GM19025 (cell line): ENCODE results near the gene SYNJ2.

ENCODE experiments used
- ATAC-seq: cut with Tn5 transposase; IDR thresholded peaks from one replicate; pipeline ENCODE4 v1.9.1; 2021; ENCODE audit warnings: mild to moderate bottlenecking, low read depth, moderate library complexity; ENCODE audit not compliant: unreplicated experiment

Gene SYNJ2

DNA sequence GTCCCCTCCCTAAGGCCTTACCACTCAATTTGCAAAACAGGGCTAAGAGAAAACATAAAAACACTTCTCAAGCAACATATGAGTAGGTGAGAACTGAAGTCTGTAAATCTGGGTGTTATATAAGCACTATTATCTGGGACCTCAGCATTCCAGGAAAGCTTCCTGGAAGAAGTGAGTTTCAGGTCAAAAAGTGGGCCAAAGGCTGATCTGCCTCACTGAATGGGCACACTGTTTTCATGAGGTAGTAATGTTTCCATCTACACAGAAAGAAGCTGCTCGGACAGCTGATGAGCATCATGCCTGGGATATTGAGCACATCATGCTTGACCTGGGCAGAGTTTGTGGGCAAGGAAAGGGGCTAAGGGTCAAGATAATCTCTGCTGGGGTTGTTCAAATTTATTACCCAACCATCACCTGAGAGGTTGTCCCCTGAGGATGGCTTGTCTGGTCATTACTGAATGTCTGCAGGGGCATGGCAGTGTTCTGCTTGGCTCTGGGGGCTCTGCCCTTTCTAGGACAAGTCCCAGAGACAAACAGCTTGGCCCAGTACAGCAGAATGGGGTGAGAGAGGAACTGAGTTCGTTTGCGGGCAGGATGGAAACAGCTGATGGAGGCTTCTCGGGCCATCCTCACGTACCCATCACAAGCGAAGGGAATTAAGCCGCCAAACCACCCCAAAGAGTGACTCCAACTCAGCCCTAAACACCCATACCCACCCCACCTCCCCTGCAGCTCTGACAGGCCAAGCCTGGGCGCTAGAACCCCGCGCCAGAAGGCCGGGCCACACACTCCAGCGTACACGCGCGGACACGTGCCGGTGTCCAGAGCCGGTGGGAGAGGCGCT is 1.2 kb upstream of the SYNJ2 start:
- peak; percentile 20 for ATAC-seq

DNA sequence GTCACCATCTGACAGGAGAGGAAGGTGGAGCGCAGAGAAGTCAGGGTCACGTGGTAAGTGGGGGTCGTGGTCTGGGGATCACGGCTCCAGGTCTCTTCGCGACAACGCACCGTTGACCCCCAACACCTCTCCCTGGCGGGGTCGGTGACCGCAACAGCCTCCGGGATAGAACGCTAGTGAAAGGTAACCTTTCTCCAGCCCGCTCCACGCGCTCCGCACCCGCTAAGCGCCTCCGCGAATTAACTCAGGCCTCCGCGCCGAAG is 600 bp upstream of the SYNJ2 start:
- ATAC-seq: no peak

- peak; percentile 26 for ATAC-seq
Measured at GRCh38 chr6:157982102-157982562, 469 bp downstream of the SYNJ2 start.

DNA sequence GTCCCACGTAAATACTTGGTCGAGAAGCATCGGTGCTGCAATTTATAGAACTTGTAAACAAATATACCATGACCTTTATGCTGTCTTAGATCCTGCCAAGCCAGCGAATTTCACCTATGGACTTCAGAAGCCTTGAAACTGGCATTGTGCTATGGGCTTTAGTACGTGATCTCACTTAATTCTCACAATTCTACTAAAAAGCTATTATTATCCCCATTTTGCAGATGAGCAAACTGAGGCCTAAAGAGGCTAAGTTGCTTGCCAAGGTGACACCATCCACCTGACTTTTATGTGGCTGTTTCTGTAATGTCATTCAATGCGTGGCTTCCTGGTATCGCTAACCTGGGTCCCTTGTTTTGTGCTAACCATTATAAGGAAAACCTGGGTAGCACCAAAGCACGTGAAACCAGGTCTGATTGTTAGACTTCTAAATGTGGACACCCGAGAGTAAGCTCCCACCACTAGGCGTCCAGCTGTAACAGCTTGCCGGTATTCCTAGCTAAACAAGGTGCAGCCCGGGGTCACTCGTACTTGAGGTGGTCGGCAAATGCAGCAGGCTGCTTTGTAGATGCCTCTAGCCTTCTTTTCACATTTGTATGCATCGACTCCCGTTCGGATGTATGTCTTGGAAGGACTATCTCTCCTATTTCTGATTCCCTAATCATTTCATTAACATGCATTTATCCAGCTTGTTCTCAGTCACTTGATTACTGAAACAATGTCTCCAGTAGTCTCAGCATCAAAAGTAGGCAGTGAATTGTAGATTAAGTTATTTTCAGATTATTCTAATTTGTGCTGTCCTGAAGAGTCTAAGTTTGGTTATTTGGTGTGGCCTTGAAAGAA is 1.1 kb downstream of the SYNJ2 start:
- no peak for ATAC-seq

- ATAC-seq: no peak
Measured at GRCh38 chr6:157983406-157984119, 1.9 kb downstream of the SYNJ2 start.

- ATAC-seq: no peak
Measured at GRCh38 chr6:157984128-157984527, 2.5 kb downstream of the SYNJ2 start.

- ATAC-seq: no peak
Measured at GRCh38 chr6:157984686-157985225, 3.1 kb downstream of the SYNJ2 start.

- ATAC-seq: no peak
Measured at GRCh38 chr6:157985378-157986155, 3.9 kb downstream of the SYNJ2 start.

- ATAC-seq: no peak
Measured at GRCh38 chr6:157987788-157988699, 6.4 kb downstream of the SYNJ2 start.

GRCh38 chr6:157988700-157989063 is 7.0 kb downstream of the SYNJ2 start:
- ATAC-seq: no peak

DNA sequence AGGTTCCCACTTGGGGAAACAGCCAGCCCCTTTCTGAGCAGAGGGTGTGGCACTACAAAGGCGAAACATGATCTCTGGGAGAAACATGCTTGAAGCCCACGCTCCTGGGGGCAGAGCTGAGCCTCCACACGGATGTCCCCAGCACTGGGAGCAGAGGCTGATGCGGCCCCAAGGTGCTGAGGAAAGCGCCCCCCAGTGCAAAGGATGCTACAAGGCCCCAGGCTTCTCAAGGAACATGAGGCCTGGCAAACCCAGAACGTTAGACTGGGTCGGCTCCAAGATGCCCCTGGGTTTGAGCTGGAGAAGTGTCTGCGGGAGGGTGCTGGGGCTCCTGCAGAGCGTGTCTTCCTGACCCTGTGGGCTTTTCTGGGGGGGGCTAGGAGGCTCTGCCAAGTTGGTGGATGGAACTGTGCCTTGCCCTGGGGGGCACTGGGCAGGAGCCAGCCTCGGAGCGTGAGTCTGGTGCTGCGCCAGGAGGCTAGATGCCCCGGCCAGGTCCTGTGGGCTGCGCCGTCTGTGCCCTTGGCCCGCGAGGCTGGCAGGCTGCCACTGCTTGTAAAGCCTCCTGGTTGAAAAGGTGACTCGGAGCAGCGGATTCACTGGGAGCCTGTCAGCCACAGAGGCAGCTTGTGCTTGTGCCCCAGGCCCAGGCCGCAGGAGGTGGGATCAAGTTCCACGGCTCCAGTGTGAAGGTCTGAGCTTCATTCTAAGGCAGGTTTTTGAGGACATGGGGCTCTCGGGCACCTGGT is 8.1 kb downstream of the SYNJ2 start:
- ATAC-seq: no peak

GRCh38 chr6:157990321-157991066 is 8.8 kb downstream of the SYNJ2 start:
- ATAC-seq: no peak

- no peak for ATAC-seq
Measured at GRCh38 chr6:157991067-157991432, 9.4 kb downstream of the SYNJ2 start.

- no peak for ATAC-seq
Measured at GRCh38 chr6:157993076-157993475, 11.4 kb downstream of the SYNJ2 start.

DNA sequence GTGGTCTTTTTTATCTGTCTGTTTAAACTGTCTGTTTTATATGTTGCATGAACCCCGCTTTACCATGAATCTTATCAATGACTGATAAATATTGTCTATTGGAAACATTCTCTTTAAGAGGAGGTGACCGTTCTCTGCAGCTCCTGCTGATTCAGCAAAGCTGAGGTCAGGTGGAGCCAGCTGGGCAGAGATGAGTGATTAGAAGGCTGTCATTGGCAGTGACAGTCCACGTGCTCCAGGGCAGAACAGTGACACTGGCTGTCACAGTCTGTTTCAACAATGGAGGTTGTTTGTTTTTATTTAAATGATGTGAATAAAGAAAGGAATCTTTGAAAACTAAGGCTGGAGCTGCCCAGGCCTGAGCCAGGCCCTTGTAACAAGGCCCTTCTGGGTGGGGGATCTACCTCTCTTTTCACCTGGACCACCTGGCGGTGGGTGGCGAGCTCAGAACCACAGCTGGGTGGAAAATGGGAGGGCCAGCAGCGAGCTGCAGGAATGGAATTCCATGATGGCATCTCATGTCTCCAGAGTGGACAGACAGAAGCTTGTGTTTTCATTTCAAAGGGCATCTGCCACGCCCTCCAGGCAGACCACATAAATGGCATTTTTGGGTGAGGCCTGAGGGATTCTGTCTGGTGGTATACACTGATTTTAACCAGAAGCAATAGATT is 12.6 kb downstream of the SYNJ2 start:
- ATAC-seq: no peak

DNA sequence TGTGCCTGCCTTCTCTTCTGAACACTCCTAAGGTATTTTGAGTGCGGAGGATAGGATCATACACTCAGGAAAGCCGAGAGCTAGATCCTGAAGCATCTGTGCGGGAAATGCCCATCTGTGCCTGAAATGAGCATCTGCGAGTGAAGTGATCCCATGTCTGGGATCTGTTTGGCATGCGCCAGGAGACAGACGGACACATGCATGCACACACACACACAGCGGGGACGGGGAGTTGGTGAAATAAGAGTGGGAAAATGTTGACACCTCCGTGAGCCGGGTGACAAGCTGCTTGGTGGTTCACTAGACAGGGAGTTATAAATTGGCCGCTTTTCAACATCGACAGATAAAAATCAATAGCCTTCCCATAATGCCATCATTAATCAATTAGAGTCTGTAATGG is 13.8 kb downstream of the SYNJ2 start:
- no peak for ATAC-seq

DNA sequence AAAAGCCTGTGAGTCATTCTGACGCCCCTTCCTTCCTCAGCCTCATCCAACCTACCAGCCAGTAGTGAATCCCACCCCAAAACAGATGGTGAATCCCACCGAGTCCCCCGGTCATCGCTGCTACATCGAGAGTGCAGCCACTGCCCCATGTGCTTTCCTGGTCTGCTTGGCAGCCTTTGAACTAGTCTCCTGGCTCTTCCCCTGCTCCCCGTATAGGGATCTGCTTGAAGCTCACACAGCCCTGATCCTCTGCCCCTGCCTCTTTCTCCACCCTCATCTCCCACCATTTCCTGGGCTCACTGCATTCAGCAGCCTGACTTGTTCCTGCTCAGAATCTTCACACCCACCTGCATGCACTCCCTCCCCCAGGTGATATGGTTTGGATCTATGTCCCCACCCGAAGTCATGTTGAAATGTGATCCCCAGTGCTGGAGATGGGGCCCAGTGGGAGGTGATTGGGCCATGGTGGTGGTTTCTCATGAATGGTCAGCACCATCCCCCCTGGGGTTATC is 14.6 kb downstream of the SYNJ2 start:
- ATAC-seq: no peak
